GM21381 (cell line): ENCODE results near the gene SYMPK.
"Not testable (repeated sequence)": the region's sequence is repeated elsewhere in the genome, so short reads cannot be mapped to it uniquely, and the experiment has no call there.

Experiments
- ATAC-seq: cut with Tn5 transposase; IDR thresholded peaks from one replicate; pipeline ENCODE4 v1.9.1; 2021; ENCODE audit warnings: mild to moderate bottlenecking, moderate library complexity; ENCODE audit not compliant: unreplicated experiment

The SYMPK gene

GRCh38 chr19:45870798-45871197 lies 7.9 kb upstream of the SYMPK start:
- ATAC-seq = no peak

- not testable (repeated sequence) for ATAC-seq
These were observed 4.3 kb upstream of the SYMPK start for GRCh38 chr19:45867241-45867640.

- ATAC-seq = no peak
These were observed 3.6 kb upstream of the SYMPK start for GRCh38 chr19:45866400-45867176.

- no peak for ATAC-seq
These were observed 2.5 kb upstream of the SYMPK start for GRCh38 chr19:45865269-45865948.

GRCh38 chr19:45864629-45865082 lies 1.7 kb upstream of the SYMPK start:
- ATAC-seq = no peak

- peak; percentile 38 for ATAC-seq
These were observed 1.1 kb upstream of the SYMPK start, which contains the start of gene FOXA3 for GRCh38 chr19:45863840-45864628. FOXA3 (plus strand) TSS chr19:45864326; CDS start chr19:45864457, 131 bp downstream.

- no peak for ATAC-seq
These were observed 440 bp upstream of the SYMPK start for GRCh38 chr19:45863335-45863839.

GRCh38 chr19:45862271-45862563 lies 730 bp downstream of the SYMPK start:
- ATAC-seq = no peak

GRCh38 chr19:45860359-45861259 lies 2.3 kb downstream of the SYMPK start:
- ATAC-seq = no peak

- no peak for ATAC-seq
These were observed 8.7 kb downstream of the SYMPK start for GRCh38 chr19:45854167-45854778.

GRCh38 chr19:45852983-45853382 lies 10.0 kb downstream of the SYMPK start:
- no peak for ATAC-seq

GRCh38 chr19:45852145-45852750 lies 10.7 kb downstream of the SYMPK start:
- ATAC-seq = no peak

- no peak for ATAC-seq
These were observed 14.0 kb downstream of the SYMPK start for GRCh38 chr19:45848922-45849321.

GRCh38 chr19:45847663-45848062 lies 15.3 kb downstream of the SYMPK start:
- no peak for ATAC-seq

GRCh38 chr19:45842198-45842597 lies 20.7 kb downstream of the SYMPK start:
- ATAC-seq = no peak

- ATAC-seq = no peak
These were observed 28.0 kb downstream of the SYMPK start for GRCh38 chr19:45834970-45835369.

- no peak for ATAC-seq
These were observed 34.0 kb downstream of the SYMPK start for GRCh38 chr19:45828945-45829344.

GRCh38 chr19:45828523-45828922 lies 34.4 kb downstream of the SYMPK start:
- no peak for ATAC-seq

- ATAC-seq = no peak
These were observed 35.4 kb downstream of the SYMPK start for GRCh38 chr19:45827459-45828093.
